Neural cell (in vitro differentiated cells): Measurements from ENCODE around the gene DSN1. TPM values are rescaled to one million over a fixed set of nuclear protein-coding genes. Genes with fewer than 3 reads are reported as not detected.

Experiments used
- H2AFZ ChIP-seq: fragments of 200-600, 300-800 bp; sonication (generic), shearing (Covaris generic); 2 replicates; pipeline ENCODE4 v1.6.0; 2014; ENCODE audit warnings: low read depth, mild to moderate bottlenecking, antibody characterized with exemption, low read length, moderate library complexity
- H3F3A ChIP-seq: fragments of 200-600 bp; shearing (Covaris generic); 2 replicates; pipeline ENCODE4 v1.6.1; 2016; ENCODE audit warnings: mild to moderate bottlenecking, moderate library complexity, mixed read lengths, antibody characterized with exemption, low read length; ENCODE audit not compliant: insufficient read depth, poor library complexity, severe bottlenecking
- H3K27ac ChIP-seq: fragments of 200-600, 300-800 bp; sonication (generic), shearing (Covaris generic); 2 replicates; pipeline ENCODE4 v1.5.1; 2014; ENCODE audit warnings: mild to moderate bottlenecking, low read length, moderate library complexity
- H3K27me3 ChIP-seq: fragments of 300-800, 200-600 bp; sonication (generic), shearing (Covaris generic); 2 replicates; pipeline ENCODE4 v1.6.0; 2014; ENCODE audit warnings: mild to moderate bottlenecking, low read depth, low read length, moderate library complexity; ENCODE audit not compliant: insufficient read depth
- H3K36me3 ChIP-seq: fragments of 300-800, 200-600 bp; sonication (generic), shearing (Covaris generic); 2 replicates; pipeline ENCODE4 v1.5.1; 2014; ENCODE audit warnings: mild to moderate bottlenecking, antibody characterized with exemption, low read length, moderate library complexity; ENCODE audit not compliant: insufficient read depth
- H3K4me2 ChIP-seq: fragments of 300-800, 200-600 bp; sonication (generic), shearing (Covaris generic); 2 replicates; pipeline ENCODE4 v1.6.0; 2014; ENCODE audit warnings: mild to moderate bottlenecking, low read length
- H3K4me3 ChIP-seq: fragments of 300-800, 200-600 bp; sonication (generic), shearing (Covaris generic); 2 replicates; pipeline ENCODE4 v1.5.1; 2014; ENCODE audit warnings: mild to moderate bottlenecking, low read length, moderate library complexity
- H3K79me2 ChIP-seq: fragments of 200-600 bp; shearing (Covaris generic); replicated peaks from 2 replicates; pipeline ENCODE4 v1.6.0; 2014; ENCODE audit warnings: mild to moderate bottlenecking, low read length, moderate library complexity; ENCODE audit not compliant: insufficient read depth
- H3K9ac ChIP-seq: fragments of 300-800, 200-600 bp; sonication (generic), shearing (Covaris generic); 2 replicates; pipeline ENCODE4 v1.6.1; 2016; ENCODE audit warnings: mild to moderate bottlenecking, low read length, mixed read lengths
- H3K9me2 ChIP-seq: fragments of 200-600 bp; shearing (Covaris generic); 2 replicates; pipeline ENCODE4 v1.6.1; 2016; ENCODE audit warnings: mild to moderate bottlenecking, low read length, mixed read lengths; ENCODE audit not compliant: insufficient read depth
- H3K9me3 ChIP-seq: fragments of 200-600, 300-800 bp; sonication (generic), shearing (Covaris generic); 2 replicates; pipeline ENCODE4 v1.6.1; 2016; ENCODE audit warnings: mild to moderate bottlenecking, mixed run types, low read length, moderate library complexity, mixed read lengths
- H4K20me1 ChIP-seq: fragments of 200-600 bp; shearing (Covaris generic); 2 replicates; pipeline ENCODE4 v1.6.1; 2016; ENCODE audit warnings: mild to moderate bottlenecking, mixed run types; ENCODE audit not compliant: insufficient read depth
- EP300 ChIP-seq: fragments of 450-650 bp; conservative IDR thresholded peaks from 2 replicates; pipeline ENCODE4 v1.6.1; 2014; ENCODE audit warnings: antibody characterized with exemption, mild to moderate bottlenecking, moderate library complexity; ENCODE audit not compliant: poor library complexity, severe bottlenecking
- EZH2 ChIP-seq: fragments of 200-600, 300-800 bp; shearing (Covaris generic), sonication (generic); IDR thresholded peaks from 2 replicates; pipeline ENCODE4 v1.6.1; 2014; ENCODE audit warnings: antibody characterized with exemption, low read length, borderline replicate concordance, mild to moderate bottlenecking; ENCODE audit not compliant: insufficient read depth, poor library complexity, severe bottlenecking
- MXI1 ChIP-seq: fragments of 450-650 bp; conservative IDR thresholded peaks from 2 replicates; pipeline ENCODE4 v1.6.1; 2014; ENCODE audit warnings: antibody characterized with exemption, mild to moderate bottlenecking; ENCODE audit not compliant: poor library complexity, severe bottlenecking
- POLR2AphosphoS5 ChIP-seq: IDR thresholded peaks from 2 replicates; pipeline ENCODE4 v1.6.1; 2012
- RAD21 ChIP-seq: fragments of 450-650 bp; conservative IDR thresholded peaks from 2 replicates; pipeline ENCODE4 v1.6.1; 2014; ENCODE audit warnings: antibody characterized with exemption, mild to moderate bottlenecking, moderate library complexity
- SMC3 ChIP-seq: fragments of 450-650 bp; conservative IDR thresholded peaks from 2 replicates; pipeline ENCODE4 v1.6.1; 2014; ENCODE audit warnings: antibody characterized with exemption, mild to moderate bottlenecking, moderate library complexity; ENCODE audit not compliant: poor library complexity
- TAF1 ChIP-seq: IDR thresholded peaks from 2 replicates; pipeline ENCODE4 v1.6.1; 2012; ENCODE audit warnings: low read depth
- polyA plus RNA-seq: library from polyadenylated mRNA; depleted of rRNA; stranded (reverse); fragments of >200 nt; gene quantifications from 2 replicates; pipeline ENCODE4 v1.2.3, GENCODE V29; 2014
- TF ChIP-seq, protein P1 (sequence below): IDR thresholded peaks from 2 replicates; pipeline ENCODE4 v1.6.1; 2012; ENCODE audit warnings: borderline replicate concordance
- TF ChIP-seq, protein P2 (sequence below): fragments of 450-650 bp; IDR thresholded peaks from 2 replicates; pipeline ENCODE4 v1.5.1; 2014; ENCODE audit warnings: antibody characterized with exemption, mild to moderate bottlenecking, moderate library complexity; ENCODE audit not compliant: poor library complexity, severe bottlenecking

The DSN1 gene
- polyA plus RNA-seq, 1 donor from 2014 or later: 8.1 TPM

GRCh38 chr20:36775826-36776225 is 2.3 kb upstream of the DSN1 start:
- no peaks in the 10 kb centered on the region for H3K9me2 ChIP-seq
- H3F3A ChIP-seq: no peaks in the 10 kb centered on the region
- no peaks in the 10 kb centered on the region for H3K36me3 ChIP-seq
- no peaks in the 10 kb centered on the region for H3K9me3 ChIP-seq
- H3K9ac ChIP-seq: no peak overlapping the region
- H3K27me3 ChIP-seq: no peaks in the 10 kb centered on the region
- no peaks in the 10 kb centered on the region for H3K79me2 ChIP-seq
- no peak overlapping the region for H3K4me3 ChIP-seq
- no peak overlapping the region for H3K27ac ChIP-seq
- H3K4me2 ChIP-seq: no peak overlapping the region
- H2AFZ ChIP-seq: no peak overlapping the region
- no peaks in the 10 kb centered on the region for H4K20me1 ChIP-seq
- TF ChIP-seq SMC3 (no peak), EZH2 (no peak), TAF1 (no peak), EP300 (no peak), RAD21 (no peak), POLR2AphosphoS5 (no peak), MXI1 (no peak)
- TF ChIP-seq, protein P1, sequence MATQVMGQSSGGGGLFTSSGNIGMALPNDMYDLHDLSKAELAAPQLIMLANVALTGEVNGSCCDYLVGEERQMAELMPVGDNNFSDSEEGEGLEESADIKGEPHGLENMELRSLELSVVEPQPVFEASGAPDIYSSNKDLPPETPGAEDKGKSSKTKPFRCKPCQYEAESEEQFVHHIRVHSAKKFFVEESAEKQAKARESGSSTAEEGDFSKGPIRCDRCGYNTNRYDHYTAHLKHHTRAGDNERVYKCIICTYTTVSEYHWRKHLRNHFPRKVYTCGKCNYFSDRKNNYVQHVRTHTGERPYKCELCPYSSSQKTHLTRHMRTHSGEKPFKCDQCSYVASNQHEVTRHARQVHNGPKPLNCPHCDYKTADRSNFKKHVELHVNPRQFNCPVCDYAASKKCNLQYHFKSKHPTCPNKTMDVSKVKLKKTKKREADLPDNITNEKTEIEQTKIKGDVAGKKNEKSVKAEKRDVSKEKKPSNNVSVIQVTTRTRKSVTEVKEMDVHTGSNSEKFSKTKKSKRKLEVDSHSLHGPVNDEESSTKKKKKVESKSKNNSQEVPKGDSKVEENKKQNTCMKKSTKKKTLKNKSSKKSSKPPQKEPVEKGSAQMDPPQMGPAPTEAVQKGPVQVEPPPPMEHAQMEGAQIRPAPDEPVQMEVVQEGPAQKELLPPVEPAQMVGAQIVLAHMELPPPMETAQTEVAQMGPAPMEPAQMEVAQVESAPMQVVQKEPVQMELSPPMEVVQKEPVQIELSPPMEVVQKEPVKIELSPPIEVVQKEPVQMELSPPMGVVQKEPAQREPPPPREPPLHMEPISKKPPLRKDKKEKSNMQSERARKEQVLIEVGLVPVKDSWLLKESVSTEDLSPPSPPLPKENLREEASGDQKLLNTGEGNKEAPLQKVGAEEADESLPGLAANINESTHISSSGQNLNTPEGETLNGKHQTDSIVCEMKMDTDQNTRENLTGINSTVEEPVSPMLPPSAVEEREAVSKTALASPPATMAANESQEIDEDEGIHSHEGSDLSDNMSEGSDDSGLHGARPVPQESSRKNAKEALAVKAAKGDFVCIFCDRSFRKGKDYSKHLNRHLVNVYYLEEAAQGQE: no peak
- TF ChIP-seq, protein P2, sequence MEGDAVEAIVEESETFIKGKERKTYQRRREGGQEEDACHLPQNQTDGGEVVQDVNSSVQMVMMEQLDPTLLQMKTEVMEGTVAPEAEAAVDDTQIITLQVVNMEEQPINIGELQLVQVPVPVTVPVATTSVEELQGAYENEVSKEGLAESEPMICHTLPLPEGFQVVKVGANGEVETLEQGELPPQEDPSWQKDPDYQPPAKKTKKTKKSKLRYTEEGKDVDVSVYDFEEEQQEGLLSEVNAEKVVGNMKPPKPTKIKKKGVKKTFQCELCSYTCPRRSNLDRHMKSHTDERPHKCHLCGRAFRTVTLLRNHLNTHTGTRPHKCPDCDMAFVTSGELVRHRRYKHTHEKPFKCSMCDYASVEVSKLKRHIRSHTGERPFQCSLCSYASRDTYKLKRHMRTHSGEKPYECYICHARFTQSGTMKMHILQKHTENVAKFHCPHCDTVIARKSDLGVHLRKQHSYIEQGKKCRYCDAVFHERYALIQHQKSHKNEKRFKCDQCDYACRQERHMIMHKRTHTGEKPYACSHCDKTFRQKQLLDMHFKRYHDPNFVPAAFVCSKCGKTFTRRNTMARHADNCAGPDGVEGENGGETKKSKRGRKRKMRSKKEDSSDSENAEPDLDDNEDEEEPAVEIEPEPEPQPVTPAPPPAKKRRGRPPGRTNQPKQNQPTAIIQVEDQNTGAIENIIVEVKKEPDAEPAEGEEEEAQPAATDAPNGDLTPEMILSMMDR: no peak

DNA sequence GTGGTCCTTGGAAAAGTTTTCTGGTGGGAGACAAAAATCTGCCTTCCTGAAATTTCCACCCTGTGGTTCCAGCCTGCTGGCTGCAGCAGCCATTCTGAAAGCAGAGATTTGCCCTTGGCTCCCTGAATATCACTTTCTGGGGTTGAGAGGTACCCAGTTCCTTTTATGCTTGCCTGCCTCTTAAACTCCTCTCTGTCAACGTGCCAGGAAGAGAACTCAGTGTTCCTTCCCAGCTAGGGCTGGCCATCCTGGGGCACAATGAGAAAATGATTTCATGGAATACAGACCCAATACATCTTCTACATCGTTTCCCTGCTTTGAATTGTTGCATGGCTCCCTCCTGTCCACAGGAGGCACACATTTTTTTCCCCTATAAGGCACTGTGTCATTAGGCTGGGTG is 1.6 kb upstream of the DSN1 start:
- H3K27ac ChIP-seq: no peak overlapping the region
- H2AFZ ChIP-seq: no peak overlapping the region
- no peak overlapping the region for H3K4me2 ChIP-seq
- H3K9me3 ChIP-seq: no peaks in the 10 kb centered on the region
- H3K9me2 ChIP-seq: no peaks in the 10 kb centered on the region
- H3K79me2 ChIP-seq: no peaks in the 10 kb centered on the region
- H4K20me1 ChIP-seq: no peaks in the 10 kb centered on the region
- H3K27me3 ChIP-seq: no peaks in the 10 kb centered on the region
- H3K9ac ChIP-seq: no peak overlapping the region
- no peaks in the 10 kb centered on the region for H3F3A ChIP-seq
- H3K4me3 ChIP-seq: no peak overlapping the region
- no peak for TF ChIP-seq POLR2AphosphoS5
- TF ChIP-seq RAD21: no peak
- TF ChIP-seq TAF1: no peak
- TF ChIP-seq EP300: no peak
- TF ChIP-seq, protein P2: no peak
- no peak for TF ChIP-seq MXI1
- no peaks in the 10 kb centered on the region for H3K36me3 ChIP-seq
